C4-2B (cell line): ENCODE data around the gene ITGAX.

ENCODE experiments used
- H3K27ac ChIP-seq: fragments of 450-650 bp; 2 replicates; pipeline ENCODE4 v1.5.1; 2017
- ZFX ChIP-seq: fragments of 450-650 bp; IDR thresholded peaks from 2 replicates; pipeline ENCODE4 v1.6.1; 2017
- TF ChIP-seq, protein P1 (sequence below): fragments of 450-650 bp; conservative IDR thresholded peaks from 2 replicates; pipeline ENCODE4 v1.5.1; 2017; ENCODE audit warnings: mild to moderate bottlenecking

ITGAX gene

DNA sequence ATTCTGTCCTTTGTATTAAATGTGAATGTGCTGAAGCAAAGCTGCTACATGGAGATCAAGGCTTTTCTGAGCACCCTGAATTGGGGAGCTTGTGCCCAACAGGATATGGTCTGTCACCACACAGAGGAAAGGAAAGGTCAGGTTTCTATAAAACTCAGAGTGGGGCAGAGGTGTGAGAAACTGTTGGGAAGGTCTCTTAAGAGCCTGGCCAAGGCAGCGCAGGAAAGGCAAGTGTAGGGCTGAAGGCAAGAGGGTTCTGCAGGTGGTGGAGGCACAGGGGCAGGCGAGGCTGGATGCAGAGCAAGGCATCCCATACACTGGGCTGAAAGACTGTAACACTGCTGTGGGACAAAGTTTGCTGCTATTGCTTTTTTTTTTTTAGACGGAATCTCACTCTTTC, 65.1 kb downstream of the ITGAX start:
- H3K27ac ChIP-seq = no peak overlapping the region
- TF ChIP-seq, protein P1, sequence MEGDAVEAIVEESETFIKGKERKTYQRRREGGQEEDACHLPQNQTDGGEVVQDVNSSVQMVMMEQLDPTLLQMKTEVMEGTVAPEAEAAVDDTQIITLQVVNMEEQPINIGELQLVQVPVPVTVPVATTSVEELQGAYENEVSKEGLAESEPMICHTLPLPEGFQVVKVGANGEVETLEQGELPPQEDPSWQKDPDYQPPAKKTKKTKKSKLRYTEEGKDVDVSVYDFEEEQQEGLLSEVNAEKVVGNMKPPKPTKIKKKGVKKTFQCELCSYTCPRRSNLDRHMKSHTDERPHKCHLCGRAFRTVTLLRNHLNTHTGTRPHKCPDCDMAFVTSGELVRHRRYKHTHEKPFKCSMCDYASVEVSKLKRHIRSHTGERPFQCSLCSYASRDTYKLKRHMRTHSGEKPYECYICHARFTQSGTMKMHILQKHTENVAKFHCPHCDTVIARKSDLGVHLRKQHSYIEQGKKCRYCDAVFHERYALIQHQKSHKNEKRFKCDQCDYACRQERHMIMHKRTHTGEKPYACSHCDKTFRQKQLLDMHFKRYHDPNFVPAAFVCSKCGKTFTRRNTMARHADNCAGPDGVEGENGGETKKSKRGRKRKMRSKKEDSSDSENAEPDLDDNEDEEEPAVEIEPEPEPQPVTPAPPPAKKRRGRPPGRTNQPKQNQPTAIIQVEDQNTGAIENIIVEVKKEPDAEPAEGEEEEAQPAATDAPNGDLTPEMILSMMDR = no peak
- TF ChIP-seq ZFX = no peak

DNA sequence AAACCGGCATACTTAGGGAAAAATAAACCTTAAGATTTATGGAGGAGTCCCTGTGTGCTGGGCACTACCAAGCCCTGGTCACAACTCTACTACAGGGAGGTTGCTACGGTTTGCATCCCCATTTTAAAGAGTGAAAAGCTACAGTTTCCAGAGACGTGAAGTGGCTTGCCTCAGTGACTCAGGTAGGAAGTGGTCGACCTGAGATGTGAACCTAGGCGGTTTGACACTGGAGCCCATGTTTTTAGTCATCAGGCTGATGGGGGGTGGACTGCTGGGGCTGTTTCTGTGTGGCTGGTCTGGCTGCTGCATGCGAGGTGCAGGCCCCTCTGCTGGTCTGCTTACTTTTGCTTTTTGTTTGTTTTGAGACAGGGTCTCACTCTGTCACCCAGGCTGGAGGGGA, 66.6 kb downstream of the ITGAX start:
- no peak overlapping the region for H3K27ac ChIP-seq
- TF ChIP-seq ZFX = no peak
- TF ChIP-seq, protein P1 = no peak

DNA sequence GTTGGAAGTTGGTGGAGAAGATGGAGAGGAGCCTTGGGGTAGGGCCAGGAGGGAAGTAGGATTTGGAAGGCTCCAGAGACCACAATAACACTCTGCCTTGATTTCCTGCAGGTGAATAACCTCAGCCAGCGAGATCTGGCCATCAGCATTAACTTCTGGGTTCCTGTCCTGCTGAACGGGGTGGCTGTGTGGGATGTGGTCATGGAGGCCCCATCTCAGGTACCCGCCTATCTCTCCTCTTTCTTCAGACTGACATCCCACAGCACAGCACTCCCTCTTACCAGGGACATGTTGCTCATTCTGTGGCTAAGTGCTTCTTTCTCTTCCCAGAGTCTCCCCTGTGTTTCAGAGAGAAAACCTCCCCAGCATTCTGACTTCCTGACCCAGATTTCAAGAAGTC, 68.3 kb downstream of the ITGAX start:
- TF ChIP-seq ZFX = no peak
- TF ChIP-seq, protein P1 = no peak
- no peak overlapping the region for H3K27ac ChIP-seq

DNA sequence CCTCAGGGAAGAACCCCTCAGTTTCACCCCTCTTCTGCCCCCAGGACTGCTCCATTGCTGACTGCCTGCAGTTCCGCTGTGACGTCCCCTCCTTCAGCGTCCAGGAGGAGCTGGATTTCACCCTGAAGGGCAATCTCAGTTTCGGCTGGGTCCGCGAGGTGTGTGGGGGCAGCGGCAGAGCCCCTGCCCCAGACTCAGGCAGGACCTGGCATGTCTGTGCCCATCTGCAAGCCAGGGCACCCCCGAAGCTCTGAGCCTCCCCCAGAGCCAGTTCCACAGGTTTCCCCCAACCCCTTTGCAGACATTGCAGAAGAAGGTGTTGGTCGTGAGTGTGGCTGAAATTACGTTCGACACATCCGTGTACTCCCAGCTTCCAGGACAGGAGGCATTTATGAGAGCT, 68.8 kb downstream of the ITGAX start:
- H3K27ac ChIP-seq = no peak overlapping the region
- TF ChIP-seq ZFX = no peak
- TF ChIP-seq, protein P1 = no peak

DNA sequence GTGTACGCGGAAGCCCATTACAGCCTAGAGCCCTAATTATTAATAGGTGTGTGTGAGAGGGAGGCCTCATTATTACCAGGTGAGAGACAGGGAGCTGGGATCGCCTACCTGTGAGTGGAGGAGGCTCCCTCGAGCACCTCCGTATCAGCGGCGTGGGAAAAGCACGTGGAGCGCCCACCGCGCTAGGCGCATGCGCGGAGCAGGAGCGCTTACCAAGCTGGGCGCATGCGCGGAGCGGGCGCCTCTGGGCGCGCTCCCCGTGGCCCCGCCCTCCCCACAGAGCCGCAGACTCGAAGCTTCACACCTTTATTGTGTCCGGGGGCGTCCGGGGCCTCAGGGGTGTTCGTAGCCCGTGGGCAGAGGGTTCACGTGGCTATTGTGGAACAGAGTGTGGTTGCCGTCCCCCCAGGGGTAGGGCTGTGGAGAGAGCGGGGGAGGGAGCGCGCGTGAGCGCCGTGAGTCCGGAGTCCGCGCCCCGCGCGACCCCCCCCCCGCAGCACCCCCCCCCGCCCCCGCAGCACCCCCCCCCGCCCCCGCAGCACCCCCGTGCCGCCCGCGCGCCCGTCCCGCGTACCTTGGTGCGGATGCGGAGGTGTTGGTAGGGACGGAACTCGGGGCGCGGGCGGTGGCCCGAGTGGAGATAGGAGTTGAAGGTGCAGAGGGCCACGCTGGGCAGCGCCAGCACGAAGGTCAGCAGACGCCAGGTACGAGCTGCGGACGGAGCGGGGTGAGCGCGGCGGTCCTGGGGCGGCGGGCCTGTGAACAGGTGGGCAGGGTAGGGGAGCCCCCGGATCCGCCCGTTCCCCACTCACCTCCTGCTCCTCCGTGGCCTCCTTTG, 72.7 kb downstream of the ITGAX start:
- TF ChIP-seq ZFX = no peak
- TF ChIP-seq, protein P1 = no peak
- no peak overlapping the region for H3K27ac ChIP-seq

DNA sequence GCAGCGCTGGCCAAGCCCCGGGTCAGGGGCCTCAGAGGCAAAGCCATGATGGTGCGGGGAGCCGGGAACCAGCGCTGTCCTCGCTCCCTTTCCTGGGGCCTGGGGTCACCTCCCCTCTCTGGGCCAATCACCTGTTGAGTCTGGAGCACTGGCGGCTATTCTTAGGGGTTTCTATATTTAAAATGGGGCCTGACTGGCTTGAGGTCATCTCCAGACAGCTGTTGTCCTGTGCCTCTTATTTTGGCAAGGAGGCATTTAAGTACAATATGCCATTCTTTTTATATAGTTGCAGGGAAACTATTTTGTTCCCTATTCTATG, 73.3 kb downstream of the ITGAX start, which contains the start of gene COX6A2:
TSS of gene COX6A2 (minus strand) at position 82 of the 319 bp plus-strand sequence. CDS start at position 47, 35 bp downstream.
- H3K27ac ChIP-seq = no peak within 1 kb of the TSS
- TF ChIP-seq, protein P1 = no peak
- no peak for TF ChIP-seq ZFX

DNA sequence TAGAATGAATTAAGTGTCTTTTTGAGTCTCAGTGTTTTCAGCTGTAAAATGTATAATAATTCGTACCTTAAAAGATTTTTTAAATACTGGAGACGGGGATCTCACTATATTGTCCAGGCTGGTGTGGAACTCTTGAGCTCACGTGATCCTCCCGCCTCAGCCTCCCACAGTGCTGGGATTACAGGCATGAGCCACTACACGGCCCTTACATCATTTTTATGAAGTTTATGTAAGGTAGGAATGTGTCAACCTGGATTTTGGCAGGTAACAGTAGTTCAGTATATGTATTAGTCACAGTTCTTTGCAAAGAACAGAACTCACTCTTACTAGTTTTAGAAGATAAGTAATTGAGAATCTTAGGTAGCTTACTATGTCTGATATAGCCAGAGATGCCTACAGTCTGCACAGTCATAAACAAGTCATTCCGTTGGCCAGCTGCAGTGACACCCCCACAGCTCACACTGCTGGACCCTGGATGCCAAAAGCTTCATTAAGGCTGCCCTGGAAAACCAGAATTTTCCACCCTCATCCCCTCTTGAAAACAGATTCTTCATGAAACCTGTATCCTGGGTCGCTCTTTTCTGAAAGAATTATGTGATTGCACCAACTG, 73.8 kb downstream of the ITGAX start:
- TF ChIP-seq, protein P1 = no peak
- TF ChIP-seq ZFX = no peak
- no peak overlapping the region for H3K27ac ChIP-seq
